Endothelial cell of umbilical vein (primary cell): ENCODE results near the gene CELSR2. TPM values are rescaled to one million over a fixed set of nuclear protein-coding genes. Genes with fewer than 3 reads are reported as not detected.

ENCODE experiments used
- BruUV-seq: library from RNA; stranded (reverse); fragments of 400-500 nt; replicated peaks from 2 replicates; lab custom pipeline; 2021; lab: Mats Ljungman, UMichigan
- CTCF ChIA-PET: fragments of 300-600, 350-600 bp; sonication (Branson Sonifier 250); formaldehyde crosslinking; loops from one replicate; lab custom pipeline; 2021; ENCODE audit warnings: antibody characterized with exemption, inconsistent platforms; lab: Charles Lee
- POLR2A ChIA-PET: fragments of 300-600, 350-600 bp; sonication (Branson Sonifier 250); formaldehyde crosslinking; loops from one replicate; lab custom pipeline; 2021; ENCODE audit warnings: antibody characterized with exemption, inconsistent platforms; lab: Charles Lee
- DNase-seq: peaks from one replicate; pipeline ENCODE4 v3.0.0-alpha.2; 2011; ENCODE audit warnings: low read depth, low spot score
- FAIRE-seq: peaks from 2 replicates; lab custom pipeline; 2011; peaks lifted over from hg19 to GRCh38; lab: Jason Lieb, UNC
- H2AFZ ChIP-seq: 2 replicates; pipeline ENCODE4 v1.6.0; 2012; ENCODE audit warnings: low read depth, low read length, control low read depth, inconsistent platforms
- H3K27ac ChIP-seq: 2 replicates; pipeline ENCODE4 v1.5.1; 2011; ENCODE audit warnings: low read depth, mild to moderate bottlenecking, control low read depth, low read length, moderate library complexity; ENCODE audit not compliant: insufficient read depth
- H3K27me3 ChIP-seq, 2 experiments: 2 replicates each; pipeline versions ENCODE4 v1.6.0 to v1.6.1; 2011; ENCODE audit warnings: low read length in 2 of 2, mixed read lengths in 1 of 2; ENCODE audit not compliant: control insufficient read depth in 2 of 2, insufficient read depth in 2 of 2
- H3K36me3 ChIP-seq, 2 experiments: 2 replicates in 1 of 2; 3 replicates in 1 of 2; pipeline ENCODE4 v1.5.1; 2011; ENCODE audit warnings: low read length in 2 of 2, mild to moderate bottlenecking in 1 of 2, moderate library complexity in 1 of 2; ENCODE audit not compliant: control insufficient read depth in 2 of 2, insufficient read depth in 2 of 2; ENCODE audit errors: extremely low read depth in 1 of 2
- H3K4me1 ChIP-seq: 3 replicates; pipeline ENCODE4 v1.5.1; 2011; ENCODE audit warnings: mild to moderate bottlenecking, low read length; ENCODE audit not compliant: control insufficient read depth, insufficient read depth; ENCODE audit errors: extremely low read depth
- H3K4me2 ChIP-seq: 2 replicates; pipeline ENCODE4 v1.6.1; 2011; ENCODE audit warnings: low read length, control low read depth, mixed read lengths; ENCODE audit not compliant: insufficient read depth
- H3K4me3 ChIP-seq, 3 experiments: fragments of 200-600 bp in 1 of 3; sonication (generic), shearing (Covaris generic) in 1 of 3; replicated peaks in 1 of 3; 2 replicates each; pipeline ENCODE4 v1.5.1; 2011 to 2016; ENCODE audit warnings: control low read depth in 3 of 3, low read length in 3 of 3, mild to moderate bottlenecking in 2 of 3, inconsistent platforms in 1 of 3, low read depth in 1 of 3, moderate library complexity in 1 of 3; ENCODE audit not compliant: insufficient read depth in 1 of 3
- H3K79me2 ChIP-seq: 2 replicates; pipeline ENCODE4 v1.6.0; 2012; ENCODE audit warnings: low read length, inconsistent platforms; ENCODE audit not compliant: control insufficient read depth, insufficient read depth
- H3K9ac ChIP-seq: replicated peaks from 2 replicates; pipeline ENCODE3; 2011; ENCODE audit warnings: low read length, control low read depth; ENCODE audit not compliant: insufficient read depth; ENCODE audit errors: extremely low read depth
- H3K9me1 ChIP-seq: replicated peaks from 3 replicates; pipeline ENCODE4 v1.6.0; 2011; ENCODE audit warnings: mild to moderate bottlenecking, low read length; ENCODE audit not compliant: control insufficient read depth, insufficient read depth; ENCODE audit errors: extremely low read depth
- H3K9me3 ChIP-seq: replicated peaks from 2 replicates; pipeline ENCODE4 v1.5.1; 2012; ENCODE audit warnings: low read length, inconsistent platforms; ENCODE audit not compliant: control insufficient read depth, insufficient read depth
- H4K20me1 ChIP-seq: replicated peaks from 2 replicates; pipeline ENCODE3; 2011; ENCODE audit warnings: mild to moderate bottlenecking, low read length; ENCODE audit not compliant: control insufficient read depth, insufficient read depth; ENCODE audit errors: extremely low read depth
- EZH2 ChIP-seq: IDR thresholded peaks from 2 replicates; pipeline ENCODE4 v1.6.1; 2012; ENCODE audit warnings: borderline replicate concordance, low read depth, mild to moderate bottlenecking, moderate library complexity, low read length, inconsistent platforms; ENCODE audit not compliant: severe bottlenecking
- FOS ChIP-seq: IDR thresholded peaks from 2 replicates; pipeline ENCODE4 v1.6.1; 2011; ENCODE audit warnings: mild to moderate bottlenecking, low read length, moderate library complexity, borderline replicate concordance; ENCODE audit not compliant: insufficient read depth
- GATA2 ChIP-seq: IDR thresholded peaks from 2 replicates; pipeline ENCODE4 v1.7.0; 2011; ENCODE audit warnings: low read depth, mild to moderate bottlenecking, moderate library complexity, mixed read lengths, low read length; ENCODE audit not compliant: insufficient read length, insufficient read depth
- JUN ChIP-seq: IDR thresholded peaks from 2 replicates; pipeline ENCODE4 v1.6.1; 2011; ENCODE audit warnings: borderline replicate concordance, low read depth; ENCODE audit not compliant: insufficient read length, insufficient read depth
- MYC ChIP-seq: IDR thresholded peaks from one replicate; pipeline ENCODE4 v1.6.1; 2011; ENCODE audit warnings: mild to moderate bottlenecking, low read depth, low read length
- POLR2A ChIP-seq: IDR thresholded peaks from 2 replicates; pipeline ENCODE4 v1.6.1; 2012; ENCODE audit warnings: low read depth, mild to moderate bottlenecking, control low read depth, low read length
- POLR2AphosphoS5 ChIP-seq: IDR thresholded peaks from 2 replicates; pipeline ENCODE4 v1.6.1; 2012; ENCODE audit warnings: low read depth, mild to moderate bottlenecking, control low read depth, low read length, moderate library complexity; ENCODE audit not compliant: insufficient read depth
- dilution Hi-C: fragments of 300-500 bp; cut with MboI; formaldehyde crosslinking; loops from one replicate; pipeline ENCODE4 v1.15.0; 2019; ENCODE audit warnings: low sequenced_read_pairs; ENCODE audit not compliant: extremely low pct_ligation_motif_present
- intact Hi-C: fragments of 100-400 bp; cut with micrococcal nuclease; formaldehyde crosslinking; loops from one replicate; pipeline ENCODE4 v1.10.0; 2022
- polyA plus RNA-seq, 4 experiments: library from polyadenylated mRNA; depleted of rRNA in 3 of 4; stranded (reverse) in 3 of 4; unstranded in 1 of 4; fragments of >200 nt; gene quantifications; 2 replicates each; pipeline versions ENCODE4 v1.2.1 to v1.2.3, GENCODE V29; 2011 to 2012; ENCODE audit warnings: missing spikeins in 1 of 4
- total RNA-seq: library from RNA; stranded (reverse); gene quantifications from 2 replicates; pipeline ENCODE4 v1.2.3, GENCODE V29; 2021
- TF ChIP-seq, protein P1 (sequence below): IDR thresholded peaks from 2 replicates; pipeline ENCODE4 v1.6.1; 2011; ENCODE audit not compliant: insufficient read depth, insufficient read length
- TF ChIP-seq, protein P2 (sequence below), 2 donors: IDR thresholded peaks; 1 replicate in 1 of 2; 2 replicates in 1 of 2; pipeline ENCODE4 v1.5.1; 2011; ENCODE audit warnings: low read length in 2 of 2, mild to moderate bottlenecking in 2 of 2, moderate library complexity in 2 of 2, control low read depth in 1 of 2, inconsistent platforms in 1 of 2, low read depth in 1 of 2; ENCODE audit not compliant: insufficient read depth in 1 of 2; ENCODE audit errors: extremely low read depth in 1 of 2

The CELSR2 gene
- total and polyA plus RNA-seq, 2 donors (not counting 3 experiments of a cell fraction or from before 2014, with no cell fraction given), result 0.90 to 1.4 TPM

DNA sequence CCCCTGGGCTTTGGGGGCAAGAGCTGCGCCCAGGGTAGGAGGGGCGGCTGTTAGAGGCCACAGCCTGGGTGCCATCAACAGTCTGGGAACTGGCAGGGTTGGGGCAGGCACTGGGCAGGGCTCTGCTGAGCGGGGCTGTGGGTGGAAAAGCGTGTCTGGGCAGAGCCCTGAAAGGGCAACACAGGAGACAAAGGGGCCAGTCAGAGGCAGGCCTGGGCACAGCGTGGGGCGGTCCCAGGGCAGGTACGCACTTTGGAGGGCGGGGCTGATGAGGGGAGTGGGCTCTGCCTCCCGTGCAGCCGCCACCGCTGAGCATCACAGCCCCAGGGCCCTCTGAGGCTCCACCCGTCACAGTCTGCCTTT, 13.9 kb downstream of the CELSR2 start:
- ChIA-PET CTCF (interaction anchor here (0.8 to 5.5 kb wide), 7 partner anchors 13 to 269 kb away, joined by 3 to 124 read pairs (median 3); partner anchors contain the start of genes CELSR2 and SORT1), POLR2A (no interaction called here)
- FAIRE-seq, result no peak
- no peak overlapping the region for H3K27ac ChIP-seq
- no peaks in the 10 kb centered on the region for H3K36me3 ChIP-seq
- H3K79me2 ChIP-seq, result no peaks in the 10 kb centered on the region
- H3K9me3 ChIP-seq, result no peaks in the 10 kb centered on the region
- TF ChIP-seq GATA2 (no peak), MYC (no peak), POLR2AphosphoS5 (no peak), EZH2 (no peak), POLR2A (no peak), JUN (no peak), FOS (no peak)
- TF ChIP-seq, protein P1, sequence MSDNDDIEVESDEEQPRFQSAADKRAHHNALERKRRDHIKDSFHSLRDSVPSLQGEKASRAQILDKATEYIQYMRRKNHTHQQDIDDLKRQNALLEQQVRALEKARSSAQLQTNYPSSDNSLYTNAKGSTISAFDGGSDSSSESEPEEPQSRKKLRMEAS, result no peak
- TF ChIP-seq, protein P2, sequence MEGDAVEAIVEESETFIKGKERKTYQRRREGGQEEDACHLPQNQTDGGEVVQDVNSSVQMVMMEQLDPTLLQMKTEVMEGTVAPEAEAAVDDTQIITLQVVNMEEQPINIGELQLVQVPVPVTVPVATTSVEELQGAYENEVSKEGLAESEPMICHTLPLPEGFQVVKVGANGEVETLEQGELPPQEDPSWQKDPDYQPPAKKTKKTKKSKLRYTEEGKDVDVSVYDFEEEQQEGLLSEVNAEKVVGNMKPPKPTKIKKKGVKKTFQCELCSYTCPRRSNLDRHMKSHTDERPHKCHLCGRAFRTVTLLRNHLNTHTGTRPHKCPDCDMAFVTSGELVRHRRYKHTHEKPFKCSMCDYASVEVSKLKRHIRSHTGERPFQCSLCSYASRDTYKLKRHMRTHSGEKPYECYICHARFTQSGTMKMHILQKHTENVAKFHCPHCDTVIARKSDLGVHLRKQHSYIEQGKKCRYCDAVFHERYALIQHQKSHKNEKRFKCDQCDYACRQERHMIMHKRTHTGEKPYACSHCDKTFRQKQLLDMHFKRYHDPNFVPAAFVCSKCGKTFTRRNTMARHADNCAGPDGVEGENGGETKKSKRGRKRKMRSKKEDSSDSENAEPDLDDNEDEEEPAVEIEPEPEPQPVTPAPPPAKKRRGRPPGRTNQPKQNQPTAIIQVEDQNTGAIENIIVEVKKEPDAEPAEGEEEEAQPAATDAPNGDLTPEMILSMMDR (IDR thresholded peaks at IDR 0.05; ENCODE audit: extremely low read depth in 1 of 2, insufficient read depth in 1 of 2, low read depth in 1 of 2, low read length in 2 of 2), result no peak
- H3K4me3 ChIP-seq, result no peak overlapping the region
- DNase-seq, result no peak
- no peaks in the 10 kb centered on the region for H3K9me1 ChIP-seq
- H3K4me1 ChIP-seq, result no peaks in the 10 kb centered on the region
- intact Hi-C loops (loop anchor here (1.0 kb wide), 2 partner anchors 62 to 136 kb away; no protein-coding TSS in a partner anchor), dilution Hi-C loops (no loop called here)
- H2AFZ ChIP-seq, result peak overlapping the region; percentile 2
- no peaks in the 10 kb centered on the region for H4K20me1 ChIP-seq
- no peak overlapping the region for H3K9ac ChIP-seq
- no peaks in the 10 kb centered on the region for H3K27me3 ChIP-seq
- H3K4me2 ChIP-seq, result no peak overlapping the region
- no TSS peak for BruUV-seq
